Measurements from ENCODE around the gene SNX17. TPM values are rescaled to one million over a fixed set of nuclear protein-coding genes. Genes with fewer than 3 reads are reported as not detected.

Gene SNX17, protein sequence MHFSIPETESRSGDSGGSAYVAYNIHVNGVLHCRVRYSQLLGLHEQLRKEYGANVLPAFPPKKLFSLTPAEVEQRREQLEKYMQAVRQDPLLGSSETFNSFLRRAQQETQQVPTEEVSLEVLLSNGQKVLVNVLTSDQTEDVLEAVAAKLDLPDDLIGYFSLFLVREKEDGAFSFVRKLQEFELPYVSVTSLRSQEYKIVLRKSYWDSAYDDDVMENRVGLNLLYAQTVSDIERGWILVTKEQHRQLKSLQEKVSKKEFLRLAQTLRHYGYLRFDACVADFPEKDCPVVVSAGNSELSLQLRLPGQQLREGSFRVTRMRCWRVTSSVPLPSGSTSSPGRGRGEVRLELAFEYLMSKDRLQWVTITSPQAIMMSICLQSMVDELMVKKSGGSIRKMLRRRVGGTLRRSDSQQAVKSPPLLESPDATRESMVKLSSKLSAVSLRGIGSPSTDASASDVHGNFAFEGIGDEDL
- 148 and 149 TPM in 2 replicates for total RNA-seq

DNA sequence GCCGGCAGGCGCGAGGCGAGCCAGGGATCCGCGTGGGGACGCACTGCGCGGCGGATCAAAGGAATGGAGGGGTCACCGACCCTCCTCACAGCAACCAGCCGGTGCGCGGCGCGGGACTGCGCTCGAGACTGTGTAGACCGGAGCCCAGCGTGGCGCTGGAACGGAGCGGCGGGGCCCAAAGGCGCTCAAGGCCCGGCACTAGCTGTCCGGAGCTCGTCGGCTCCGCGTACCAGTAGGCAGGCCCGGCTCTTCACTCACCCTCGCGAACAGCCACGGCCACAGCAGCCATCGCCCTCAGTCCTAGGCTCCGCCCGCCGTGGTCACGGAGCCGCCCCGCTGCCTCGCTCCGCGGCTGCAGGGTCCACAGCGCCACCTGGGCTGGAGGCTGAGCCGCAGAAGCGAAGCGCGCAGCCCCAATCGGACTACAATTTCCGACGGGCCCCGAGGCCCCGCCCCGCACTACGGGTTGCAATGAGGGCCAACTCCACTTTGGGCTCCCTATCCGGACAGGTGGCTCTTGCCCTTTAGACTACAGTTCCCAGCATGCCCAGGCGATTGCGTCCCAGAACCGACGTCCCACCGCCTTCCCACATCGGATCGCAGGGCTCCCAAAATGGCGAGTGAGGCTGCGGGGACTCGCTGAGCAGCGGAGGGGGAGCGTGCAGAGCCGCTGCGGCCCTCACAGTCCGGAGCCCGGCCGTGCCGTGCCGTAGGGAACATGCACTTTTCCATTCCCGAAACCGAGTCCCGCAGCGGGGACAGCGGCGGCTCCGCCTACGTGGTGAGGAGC is at the start of gene SNX17, which contains the start of gene EIF2B4:
SNX17 (plus strand) TSS at position 591 of the 790 bp plus-strand sequence; CDS start at position 719, 128 bp downstream.
EIF2B4 (minus strand) TSS at position 313 of the 790 bp plus-strand sequence; CDS start at position 289, 24 bp downstream.

DNA sequence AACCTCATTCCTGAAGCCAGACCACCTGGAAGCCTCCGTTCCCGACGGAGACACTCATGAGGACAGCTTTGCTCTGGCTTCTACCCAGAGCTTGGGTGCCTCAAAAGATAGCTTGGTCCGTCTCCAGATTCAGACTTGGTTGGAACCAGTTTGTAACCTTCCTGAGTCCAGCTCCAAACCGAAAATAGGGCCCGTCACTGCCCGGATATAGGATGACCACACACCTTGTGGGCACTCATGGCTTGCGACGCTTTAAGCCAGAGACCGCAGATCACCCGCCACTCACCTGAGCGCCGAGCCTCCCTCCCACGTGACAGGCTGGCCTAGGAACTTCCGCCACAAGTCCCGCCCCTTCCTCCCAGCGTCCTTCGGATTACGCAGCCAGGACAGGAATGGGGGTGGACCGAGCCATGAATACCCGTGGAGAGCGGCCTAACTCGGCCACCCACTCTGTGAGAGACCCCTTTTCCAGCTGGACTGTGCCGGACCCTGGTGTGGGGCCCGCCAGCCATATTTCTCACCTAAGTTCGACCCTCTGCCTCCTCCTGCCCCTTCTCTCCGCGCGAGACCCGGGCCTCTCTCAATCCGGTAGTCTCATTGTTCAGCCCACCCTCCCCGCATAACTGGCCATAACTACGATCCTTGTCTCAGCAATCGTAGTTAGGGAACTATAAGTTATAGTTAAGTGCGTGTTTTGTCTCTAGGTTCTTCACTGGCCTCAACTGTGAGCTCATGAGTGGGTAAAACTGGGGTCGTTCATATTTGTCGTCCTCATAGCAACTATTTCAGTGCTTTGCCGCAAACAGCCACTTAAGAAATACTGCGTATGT is 47.4 kb upstream of the SNX17 start, which contains the start of gene MPV17:
MPV17 (minus strand) TSS at position 332 of the 830 bp plus-strand sequence. CDS start 580 bp downstream, outside the sequence.

DNA sequence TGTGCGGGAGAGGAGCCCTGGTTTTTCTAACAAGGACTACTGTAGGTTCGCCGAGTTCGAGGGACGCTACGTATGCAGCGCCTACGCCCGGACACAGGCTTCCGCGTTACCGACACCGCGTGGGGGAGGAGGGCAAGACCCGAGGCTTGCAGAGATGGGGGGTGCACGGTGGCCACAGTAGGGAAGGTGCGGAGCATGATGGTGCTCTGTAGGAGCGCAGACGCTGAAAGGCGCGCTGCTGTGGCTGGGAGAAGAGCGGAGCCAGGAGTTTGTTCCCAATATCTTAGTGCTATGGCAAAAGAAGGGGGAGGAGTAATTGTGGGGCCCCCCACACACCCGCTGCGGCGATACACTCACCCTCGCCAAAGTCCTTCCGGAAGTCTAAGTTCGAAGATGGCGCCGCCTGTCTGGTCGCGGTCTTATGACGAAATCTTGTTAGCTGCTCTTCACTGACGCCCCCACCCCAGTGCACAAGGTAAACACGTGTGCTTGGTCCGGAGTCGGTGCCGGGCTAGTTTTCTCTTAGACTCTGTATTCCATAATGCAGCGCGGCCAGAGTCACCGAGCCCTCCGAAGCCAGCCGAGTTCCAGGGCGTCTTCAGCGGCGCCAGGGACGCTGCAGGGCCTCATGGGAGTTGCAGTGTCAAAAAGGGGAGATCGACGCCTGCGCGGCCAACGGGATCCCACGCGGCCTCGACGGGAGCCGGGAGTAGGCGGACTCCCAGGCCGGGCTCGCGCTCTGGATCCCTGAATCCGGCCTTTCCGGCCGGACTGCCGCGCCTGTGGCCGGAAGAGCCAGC is 13.8 kb upstream of the SNX17 start, which contains the start of gene GTF3C2:
GTF3C2 (minus strand) TSS at position 383 of the 800 bp plus-strand sequence. CDS start 13,210 bp downstream, outside the sequence.

DNA sequence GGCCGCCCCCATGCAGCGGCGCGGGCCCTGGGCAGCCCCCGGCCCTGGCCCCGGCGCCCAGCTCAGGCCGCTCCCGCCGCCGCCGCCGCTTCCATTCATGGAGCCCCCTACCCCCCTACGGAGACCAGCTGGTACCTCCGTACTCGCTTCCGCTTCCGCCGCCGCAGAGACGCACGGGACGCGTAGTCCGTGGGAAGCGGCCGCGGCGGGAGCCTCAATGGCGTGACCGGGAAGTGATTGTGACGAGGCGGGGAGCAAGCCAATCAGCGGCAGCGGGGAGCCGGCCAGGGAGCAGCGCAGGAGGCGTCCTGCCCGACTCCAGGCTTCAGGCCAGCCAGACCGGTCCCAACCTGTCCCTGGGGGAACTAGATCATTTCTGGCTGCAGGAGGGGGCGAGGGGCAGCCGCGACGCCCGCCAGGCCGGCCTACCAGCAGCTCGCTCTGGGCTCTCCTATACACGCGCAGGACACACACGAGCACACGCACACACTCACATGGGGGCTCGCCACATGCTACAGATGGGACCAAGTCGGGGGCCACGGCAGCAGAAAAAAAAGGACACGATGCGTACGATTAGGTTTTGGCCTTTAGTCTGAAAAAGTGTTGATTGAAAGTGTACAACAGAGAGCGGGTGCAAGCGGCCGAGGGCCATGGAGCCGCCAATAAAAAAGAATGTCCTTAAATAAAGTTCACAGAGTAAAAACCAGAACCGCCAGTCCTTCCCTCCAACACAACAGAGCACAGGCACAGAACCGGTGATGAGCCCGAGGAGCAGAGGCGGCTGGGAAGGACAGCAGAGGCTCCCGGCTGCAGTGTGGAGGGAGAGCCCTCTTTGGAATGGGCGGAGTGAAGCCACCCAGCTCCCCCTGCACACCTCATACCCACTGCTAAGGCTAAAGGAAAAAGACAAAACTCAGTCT is 10.5 kb downstream of the SNX17 start, which contains the start of gene ZNF513:
ZNF513 (minus strand) TSS at position 109 of the 920 bp plus-strand sequence. CDS start 208 bp downstream, outside the sequence.

DNA sequence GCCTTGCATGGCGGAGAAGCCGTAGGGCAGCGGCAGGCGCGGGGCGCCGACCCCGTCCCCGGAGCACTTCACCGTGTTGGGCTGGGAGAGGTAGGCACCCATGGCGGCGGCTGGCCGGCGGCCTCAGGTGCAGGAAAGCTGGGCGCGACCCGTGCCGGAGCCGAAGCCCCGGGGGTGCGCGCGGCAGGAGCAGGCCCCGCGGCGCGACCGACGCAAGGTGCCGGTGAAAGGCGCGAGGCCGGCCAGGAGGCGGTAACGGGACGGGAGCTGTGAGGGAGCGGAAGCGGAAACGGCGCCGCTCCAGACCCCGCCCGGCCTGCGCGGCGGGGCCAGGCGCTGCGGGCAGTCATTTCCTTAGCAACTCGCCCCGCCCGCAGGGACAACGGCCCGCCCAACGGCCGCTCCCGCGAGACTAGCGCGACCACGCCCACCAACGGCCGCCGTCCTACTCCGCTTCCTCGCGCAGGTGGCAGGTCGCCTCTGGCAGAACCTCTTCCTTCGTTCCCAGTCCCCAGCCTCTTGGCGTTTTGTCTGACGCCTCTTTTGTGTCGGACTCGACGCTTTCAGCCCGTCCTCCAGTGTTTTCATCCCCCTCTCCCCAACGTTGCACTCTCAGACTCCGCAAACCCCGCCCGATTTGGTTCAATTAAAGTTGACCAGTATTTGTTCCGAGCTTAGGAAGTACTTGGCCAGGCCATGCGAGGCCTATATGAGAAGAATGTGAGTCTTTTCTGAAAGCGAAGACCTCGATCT is 39.1 kb downstream of the SNX17 start, which contains the start of gene PPM1G:
PPM1G (minus strand) TSS at position 271 of the 753 bp plus-strand sequence; CDS start at position 102, 169 bp downstream.

Other genes with a start within 250 kb of the SNX17 start
- gene ABHD1, start 246.8 kb upstream of the SNX17 start, total RNA-seq: not detected in 2 replicates
- 57.3 and 57.7 TPM in 2 replicates for gene PREB, start 236.0 kb upstream of the SNX17 start, total RNA-seq
- not detected in 2 replicates for gene PRR30, start 231.2 kb upstream of the SNX17 start, total RNA-seq
- gene TCF23, start 221.6 kb upstream of the SNX17 start, total RNA-seq: not detected in 2 replicates
- gene ATRAID, start 158.6 kb upstream of the SNX17 start, total RNA-seq: 224 and 227 TPM in 2 replicates
- 27.1 and 28.2 TPM in 2 replicates for gene SLC5A6, start 158.3 kb upstream of the SNX17 start, total RNA-seq
- 58.7 and 59.6 TPM in 2 replicates for gene CAD, start 153.2 kb upstream of the SNX17 start, total RNA-seq
- 0.15 and 0.34 TPM in 2 replicates for gene SLC30A3, start 107.6 kb upstream of the SNX17 start, total RNA-seq
- not detected in 2 replicates for gene DNAJC5G, start 95.2 kb upstream of the SNX17 start, total RNA-seq
- 0.17 TPM in 1 of 2 replicates, not detected in the other for gene TRIM54, start 88.2 kb upstream of the SNX17 start, total RNA-seq
- 0.15 and 0.84 TPM in 2 replicates for gene UCN, start 62.2 kb upstream of the SNX17 start, total RNA-seq
- 115 and 122 TPM in 2 replicates for gene MPV17, start 47.5 kb upstream of the SNX17 start, total RNA-seq
- 36.0 and 37.2 TPM in 2 replicates for gene GTF3C2, start 13.9 kb upstream of the SNX17 start, total RNA-seq
- 37.5 and 39.2 TPM in 2 replicates for gene EIF2B4, start 278 bp upstream of the SNX17 start, total RNA-seq
- 5.8 and 9.1 TPM in 2 replicates for gene ZNF513, start 10.1 kb downstream of the SNX17 start, total RNA-seq
- 109 and 110 TPM in 2 replicates for gene PPM1G, start 39.0 kb downstream of the SNX17 start, total RNA-seq
- gene NRBP1, start 58.0 kb downstream of the SNX17 start, total RNA-seq: 69.1 and 74.8 TPM in 2 replicates
- gene KRTCAP3, start 71.8 kb downstream of the SNX17 start, total RNA-seq: 0.15 TPM in 1 of 2 replicates, not detected in the other
- gene IFT172, start 119.1 kb downstream of the SNX17 start, total RNA-seq: 18.1 and 20.0 TPM in 2 replicates
- gene FNDC4, start 124.6 kb downstream of the SNX17 start, total RNA-seq: 9.8 and 15.1 TPM in 2 replicates
- gene GCKR, start 126.2 kb downstream of the SNX17 start, total RNA-seq: 0.30 and 0.34 TPM in 2 replicates
- gene ZNF512, start 212.4 kb downstream of the SNX17 start, total RNA-seq: 17.1 and 17.5 TPM in 2 replicates